B cell (primary cell): ENCODE data around the gene ARRB1. TPM values are rescaled to one million over a fixed set of nuclear protein-coding genes. Genes with fewer than 3 reads are reported as not detected.

Source experiments
- ATAC-seq: fragments of 200-7000 bp; cut with Tn5 transposase; one replicate; pipeline ENCODE4 v1.10.0; 2021; ENCODE audit warnings: low read depth, mild to moderate bottlenecking, moderate number of reproducible peaks, moderate library complexity
- CTCF ChIA-PET: fragments of 350-600 bp; sonication (Branson Sonifier 250); formaldehyde crosslinking; loops from one replicate; lab custom pipeline; 2021; ENCODE audit warnings: antibody characterized with exemption, inconsistent platforms; lab: Charles Lee
- POLR2A ChIA-PET: fragments of 350-600 bp; sonication (Branson Sonifier 250); formaldehyde crosslinking; loops from one replicate; lab custom pipeline; 2021; ENCODE audit warnings: antibody characterized with exemption; lab: Charles Lee
- DNase-seq: peaks from one replicate; pipeline ENCODE4 v3.0.0; 2013
- H2AFZ ChIP-seq: 2 replicates; pipeline ENCODE4 v1.6.1; 2012; ENCODE audit warnings: mild to moderate bottlenecking, low read depth, low read length; ENCODE audit not compliant: insufficient read depth, poor library complexity, severe bottlenecking
- H3K27ac ChIP-seq, 2 donors: 1 replicate in 1 of 2; 2 replicates in 1 of 2; pipeline ENCODE4 v1.5.1; 2012 to 2013; ENCODE audit warnings: low read length in 2 of 2, mild to moderate bottlenecking in 2 of 2, moderate library complexity in 1 of 2
- H3K27me3 ChIP-seq, 4 experiments: fragments of 200-600 bp in 1 of 4; sonication (generic) in 1 of 4; replicated peaks in 1 of 4; 1 replicate in 2 of 4; 2 replicates in 2 of 4; pipeline versions ENCODE4 v1.6.1 to v1.7.0; 2013 to 2016; ENCODE audit warnings: low read length in 3 of 4, mild to moderate bottlenecking in 2 of 4, mixed read lengths in 1 of 4, moderate library complexity in 1 of 4; ENCODE audit not compliant: insufficient read depth in 4 of 4, control insufficient read depth in 3 of 4; ENCODE audit errors: control extremely low read depth in 1 of 4
- H3K36me3 ChIP-seq, 2 experiments: replicated peaks in 1 of 2; 1 replicate in 1 of 2; 2 replicates in 1 of 2; pipeline versions ENCODE4 v1.6.1 to v1.7.1; 2013; ENCODE audit warnings: low read length in 1 of 2; ENCODE audit not compliant: insufficient read depth in 2 of 2, control insufficient read depth in 1 of 2; ENCODE audit errors: control extremely low read depth in 1 of 2, extremely low read depth in 1 of 2
- H3K4me1 ChIP-seq, 2 donors: fragments of 200-600 bp in 1 of 2; sonication (generic) in 1 of 2; 1 replicate in 1 of 2; 2 replicates in 1 of 2; pipeline versions ENCODE4 v1.5.1 to v1.6.1; 2013 to 2017; ENCODE audit warnings: low read length in 2 of 2; ENCODE audit not compliant: control insufficient read depth in 2 of 2, insufficient read depth in 2 of 2
- H3K4me2 ChIP-seq: replicated peaks from 2 replicates; pipeline ENCODE3; 2012; ENCODE audit warnings: mild to moderate bottlenecking, low read depth, low read length; ENCODE audit not compliant: poor library complexity, severe bottlenecking
- H3K4me3 ChIP-seq, 5 experiments: fragments of 200-600 bp in 1 of 5; sonication (generic) in 1 of 5; 1 replicate in 3 of 5; 2 replicates in 2 of 5; pipeline versions ENCODE4 v1.5.1 to v1.7.0; 2011 to 2016; ENCODE audit warnings: low read length in 4 of 5, mild to moderate bottlenecking in 4 of 5, low read depth in 2 of 5, control low read depth in 1 of 5, moderate library complexity in 1 of 5; ENCODE audit not compliant: insufficient read depth in 1 of 5; ENCODE audit errors: control extremely low read depth in 1 of 5, extremely low read depth in 1 of 5
- H3K79me2 ChIP-seq: fragments of 200-600 bp; sonication (generic); one replicate; pipeline ENCODE4 v1.6.0; 2016; ENCODE audit warnings: low read length; ENCODE audit not compliant: control insufficient read depth, insufficient read depth
- H3K9ac ChIP-seq: fragments of 200-600 bp; sonication (generic); 2 replicates; pipeline ENCODE4 v1.6.1; 2017; ENCODE audit warnings: mild to moderate bottlenecking, low read length, moderate library complexity
- H3K9me3 ChIP-seq, 3 donors: one replicate each; pipeline versions ENCODE4 v1.6.1 to v1.7.1; 2013; ENCODE audit warnings: low read length in 2 of 3; ENCODE audit not compliant: control insufficient read depth in 2 of 3, insufficient read depth in 1 of 3; ENCODE audit errors: control extremely low read depth in 1 of 3
- H4K20me1 ChIP-seq: 2 replicates; pipeline ENCODE4 v1.6.0; 2012; ENCODE audit warnings: mild to moderate bottlenecking, low read length; ENCODE audit not compliant: insufficient read depth, control insufficient read depth, poor library complexity, severe bottlenecking
- H3K27ac Mint-ChIP-seq: one replicate; pipeline ENCODE4 v1.8.0; 2021; ENCODE audit warnings: mixed read lengths
- H3K27me3 Mint-ChIP-seq: one replicate; pipeline ENCODE4 v1.8.0; 2021; ENCODE audit warnings: mixed read lengths
- H3K4me1 Mint-ChIP-seq: one replicate; pipeline ENCODE4 v1.8.0; 2021; ENCODE audit warnings: mixed read lengths
- H3K4me3 Mint-ChIP-seq: one replicate; pipeline ENCODE4 v1.8.0; 2021; ENCODE audit warnings: mixed read lengths
- H3K9me3 Mint-ChIP-seq: one replicate; pipeline ENCODE4 v1.8.0; 2022; ENCODE audit warnings: mixed read lengths; ENCODE audit not compliant: insufficient read depth
- CTCF ChIP-seq: fragments of 200-600 bp; IDR thresholded peaks from one replicate; pipeline ENCODE4 v1.8.0; 2022; ENCODE audit warnings: antibody characterized with exemption, mild to moderate bottlenecking
- EZH2 ChIP-seq: IDR thresholded peaks from 2 replicates; pipeline ENCODE4 v1.6.1; 2012; ENCODE audit warnings: borderline replicate concordance, low read depth, mild to moderate bottlenecking, moderate library complexity, low read length; ENCODE audit not compliant: insufficient read depth, poor library complexity, severe bottlenecking
- WGBS: methylation state at CpG from one replicate; pipeline ENCODE4 v1.1.5; 2013; ENCODE audit warnings: missing lambda C conversion rate; ENCODE audit not compliant: insufficient coverage; 5-methylcytosine and 5-hydroxymethylcytosine counted together
- intact Hi-C: fragments of 100-400 bp; cut with micrococcal nuclease; formaldehyde crosslinking; loops from one replicate; pipeline ENCODE4 v1.10.0; 2022
- polyA plus RNA-seq: library from polyadenylated mRNA; depleted of rRNA; stranded (reverse); fragments of >200 nt; gene quantifications from 2 replicates; pipeline ENCODE4 v1.2.3, GENCODE V29; 2012
- total RNA-seq, 2 donors: library from RNA; stranded (reverse); fragments of 120-200 nt in 1 of 2; gene quantifications; 1 replicate in 1 of 2; 2 replicates in 1 of 2; pipeline versions ENCODE4 v1.2.3 to v1.2.4, GENCODE V29; 2013 to 2022

ARRB1 gene
- total and polyA plus RNA-seq, 2 donors (not counting 1 experiment from before 2014, with no cell fraction given), result 1.0 to 1.9 TPM

- Histone ChIP-seq H3K27ac (no peak overlapping the region), H3K9ac (no peak overlapping the region), H2AFZ (no peak overlapping the region), H3K4me3 (no peak overlapping the region), H3K36me3 (no peaks in the 10 kb centered on the region), H3K27me3 (no peaks in the 10 kb centered on the region), H3K4me1 (no peaks in the 10 kb centered on the region), H3K79me2 (no peaks in the 10 kb centered on the region), H4K20me1 (no peaks in the 10 kb centered on the region), H3K9me3 (no peaks in the 10 kb centered on the region), H3K4me2 (no peak overlapping the region)
- POLR2A ChIA-PET, result no interaction called here
- DNase-seq (no peak), ATAC-seq (no peak)
- no peaks in the 10 kb centered on the region for H3K9me3 Mint-ChIP-seq
- peaks cover 8% of the 10 kb centered on the region for H3K27me3 Mint-ChIP-seq
- no peak overlapping the region for H3K4me3 Mint-ChIP-seq
- TF ChIP-seq EZH2, result no peak
- TF ChIP-seq CTCF, result no peak
- H3K4me1 Mint-ChIP-seq, result no peaks in the 10 kb centered on the region
- H3K27ac Mint-ChIP-seq, result no peak overlapping the region
- CTCF ChIA-PET, result interaction anchor here (1.2 kb wide), 1 partner anchor 97 kb away, joined by 4 read pairs; no protein-coding TSS in a partner anchor
- 55% methylated on average over 13 of the region's 14 CpGs for WGBS
- intact Hi-C loops, result no loop called here
Measured at GRCh38 chr11:75286826-75287465, 64.5 kb downstream of the ARRB1 start.

GRCh38 chr11:75285776-75286360 lies 65.6 kb downstream of the ARRB1 start:
- no peak overlapping the region for H3K4me3 ChIP-seq
- no peaks in the 10 kb centered on the region for H3K9me3 ChIP-seq
- no peak overlapping the region for H3K27ac ChIP-seq
- no peak for TF ChIP-seq CTCF
- no peak for TF ChIP-seq EZH2
- H3K4me3 Mint-ChIP-seq, result no peak overlapping the region
- peaks cover 5% of the 10 kb centered on the region for H3K27me3 Mint-ChIP-seq
- no peaks in the 10 kb centered on the region for H4K20me1 ChIP-seq
- H3K4me2 ChIP-seq, result no peak overlapping the region
- no peaks in the 10 kb centered on the region for H3K27me3 ChIP-seq
- no peak overlapping the region for H3K9ac ChIP-seq
- no peaks in the 10 kb centered on the region for H3K36me3 ChIP-seq
- ChIA-PET CTCF (no interaction called here), POLR2A (no interaction called here)
- H3K79me2 ChIP-seq, result no peaks in the 10 kb centered on the region
- no peak overlapping the region for H3K27ac Mint-ChIP-seq
- no peak for DNase-seq
- intact Hi-C loops, result no loop called here
- no peak for ATAC-seq
- no peaks in the 10 kb centered on the region for H3K9me3 Mint-ChIP-seq
- H2AFZ ChIP-seq, result no peak overlapping the region
- no peaks in the 10 kb centered on the region for H3K4me1 Mint-ChIP-seq
- WGBS, result 93% methylated on average over 3 of the region's 5 CpGs
- no peaks in the 10 kb centered on the region for H3K4me1 ChIP-seq
